CD14-positive monocyte (primary cell): ENCODE measurements around the gene SDC4. TPM values are rescaled to one million over a fixed set of nuclear protein-coding genes. Genes with fewer than 3 reads are reported as not detected.

ENCODE experiments used
- DNase-seq, 3 donors: peaks; one replicate each; pipeline ENCODE4 v3.0.0-alpha.2; 2011 to 2022
- H2AFZ ChIP-seq: 2 replicates; pipeline ENCODE4 v1.6.0; 2012; ENCODE audit warnings: mild to moderate bottlenecking, low read depth, low read length, inconsistent platforms; ENCODE audit not compliant: insufficient read depth, poor library complexity, severe bottlenecking
- H3K27ac ChIP-seq, 2 donors: 1 replicate in 1 of 2; 2 replicates in 1 of 2; pipeline ENCODE4 v1.5.1; 2012 to 2013; ENCODE audit warnings: low read length in 2 of 2, control low read depth in 1 of 2, inconsistent platforms in 1 of 2, low read depth in 1 of 2, mild to moderate bottlenecking in 1 of 2
- H3K27me3 ChIP-seq, 2 donors: one replicate each; pipeline versions ENCODE4 v1.6.0 to v1.6.1; 2011 to 2013; ENCODE audit warnings: low read length in 2 of 2; ENCODE audit not compliant: control insufficient read depth in 2 of 2, insufficient read depth in 2 of 2
- H3K36me3 ChIP-seq, 2 donors: replicated peaks in 1 of 2; 1 replicate in 1 of 2; 2 replicates in 1 of 2; pipeline versions ENCODE4 v1.5.1 to v1.6.1; 2012 to 2013; ENCODE audit warnings: low read length in 2 of 2, control low read depth in 1 of 2, inconsistent platforms in 1 of 2, mild to moderate bottlenecking in 1 of 2; ENCODE audit not compliant: insufficient read depth in 2 of 2, control insufficient read depth in 1 of 2
- H3K4me1 ChIP-seq, 2 donors: 1 replicate in 1 of 2; 2 replicates in 1 of 2; pipeline versions ENCODE4 v1.5.1 to v1.6.1; 2012 to 2013; ENCODE audit warnings: low read length in 2 of 2, control low read depth in 1 of 2, inconsistent platforms in 1 of 2, mild to moderate bottlenecking in 1 of 2, moderate library complexity in 1 of 2; ENCODE audit not compliant: insufficient read depth in 2 of 2, control insufficient read depth in 1 of 2
- H3K4me2 ChIP-seq: replicated peaks from 2 replicates; pipeline ENCODE3; 2012; ENCODE audit warnings: low read length, moderate library complexity, mild to moderate bottlenecking; ENCODE audit not compliant: poor library complexity, severe bottlenecking; ENCODE audit errors: extremely low read depth
- H3K4me3 ChIP-seq, 3 experiments: fragments of 200-600 bp in 1 of 3; sonication (generic) in 1 of 3; replicated peaks in 1 of 3; 1 replicate in 2 of 3; 2 replicates in 1 of 3; pipeline ENCODE4 v1.5.1; 2011 to 2013; ENCODE audit warnings: low read length in 3 of 3, mild to moderate bottlenecking in 3 of 3, control low read depth in 2 of 3, low read depth in 2 of 3, inconsistent platforms in 1 of 3, moderate library complexity in 1 of 3
- H3K79me2 ChIP-seq: 2 replicates; pipeline ENCODE4 v1.6.0; 2012; ENCODE audit warnings: mild to moderate bottlenecking, control low read depth, inconsistent platforms, low read length, moderate library complexity; ENCODE audit not compliant: insufficient read depth
- H3K9ac ChIP-seq: 2 replicates; pipeline ENCODE4 v1.6.0; 2017; ENCODE audit warnings: low read length, mild to moderate bottlenecking; ENCODE audit not compliant: insufficient read depth, poor library complexity, severe bottlenecking
- H3K9me3 ChIP-seq, 2 donors: replicated peaks in 1 of 2; 1 replicate in 1 of 2; 2 replicates in 1 of 2; pipeline versions ENCODE4 v1.5.1 to v1.6.1; 2012 to 2013; ENCODE audit warnings: low read length in 2 of 2, control low read depth in 1 of 2; ENCODE audit not compliant: control insufficient read depth in 1 of 2, insufficient read depth in 1 of 2
- H4K20me1 ChIP-seq: 2 replicates; pipeline ENCODE4 v1.6.0; 2012; ENCODE audit warnings: mild to moderate bottlenecking, low read length, control low read depth, moderate library complexity; ENCODE audit not compliant: insufficient read depth
- H3K27ac Mint-ChIP-seq, 7 donors: one replicate each; pipeline ENCODE4 v1.8.0; 2020; ENCODE audit warnings: mild to moderate bottlenecking in 7 of 7, mixed read lengths in 7 of 7, moderate library complexity in 6 of 7, inconsistent platforms in 2 of 7
- H3K27me3 Mint-ChIP-seq, 3 donors: one replicate each; pipeline ENCODE4 v1.8.0; 2021 to 2022; ENCODE audit warnings: low read depth in 3 of 3, mild to moderate bottlenecking in 3 of 3, mixed read lengths in 3 of 3, moderate library complexity in 3 of 3, inconsistent platforms in 1 of 3
- H3K36me3 Mint-ChIP-seq, 2 donors: one replicate each; pipeline ENCODE4 v1.8.0; 2020; ENCODE audit warnings: mixed read lengths in 2 of 2, inconsistent platforms in 1 of 2, mild to moderate bottlenecking in 1 of 2
- H3K4me1 Mint-ChIP-seq: one replicate; pipeline ENCODE4 v1.8.0; 2020; ENCODE audit warnings: mild to moderate bottlenecking, mixed read lengths
- H3K4me3 Mint-ChIP-seq, 2 donors: one replicate each; pipeline ENCODE4 v1.8.0; 2020; ENCODE audit warnings: mild to moderate bottlenecking in 2 of 2, mixed read lengths in 2 of 2, moderate library complexity in 1 of 2
- H3K9me3 Mint-ChIP-seq, 7 donors: one replicate each; pipeline ENCODE4 v1.8.0; 2020 to 2022; ENCODE audit warnings: mixed read lengths in 7 of 7, mild to moderate bottlenecking in 6 of 7, moderate library complexity in 6 of 7, inconsistent platforms in 2 of 7
- CTCF ChIP-seq: fragments of 200-600 bp; IDR thresholded peaks from one replicate; pipeline ENCODE4 v1.8.0; 2022; ENCODE audit warnings: antibody characterized with exemption, mild to moderate bottlenecking
- WGBS: methylation state at CpG from one replicate; pipeline ENCODE4 v1.1.5; 2013; ENCODE audit warnings: missing lambda C conversion rate; ENCODE audit not compliant: insufficient coverage; 5-methylcytosine and 5-hydroxymethylcytosine counted together
- intact Hi-C, 2 donors: fragments of 100-400 bp; cut with micrococcal nuclease; formaldehyde crosslinking; loops; one replicate each; pipeline versions ENCODE4 v1.15.0 to v1.15.1; 2023
- polyA plus RNA-seq, 3 donors: library from polyadenylated mRNA; depleted of rRNA in 1 of 3; unstranded in 2 of 3; stranded (reverse) in 1 of 3; fragments of 300-500 nt in 2 of 3; fragments of >200 nt in 1 of 3; fragmentation: Illumina TruSeq in 2 of 3; gene quantifications; 1 replicate in 2 of 3; 2 replicates in 1 of 3; pipeline ENCODE4 v1.2.3, GENCODE V29; 2012 to 2021

Gene SDC4
- polyA plus RNA-seq, 3 donors: 1.6 to 5.1 (median 1.9) TPM

- Histone ChIP-seq H3K9ac (no peak overlapping the region), H2AFZ (no peak overlapping the region), H3K9me3 (no peaks in the 10 kb centered on the region), H3K27me3 (peaks cover 0 to 9% of the 10 kb centered on the region in 2 donors), H3K4me3 (peak overlapping the region in 1 of 3 experiments; percentile 36), H3K79me2 (peaks cover 8% of the 10 kb centered on the region), H3K27ac (peak overlapping the region in 1 of 2 donors; percentile 69), H3K4me2 (peak overlapping the region; percentile 57), H3K4me1 (peaks cover 29 to 51% of the 10 kb centered on the region in 2 donors), H4K20me1 (no peaks in the 10 kb centered on the region), H3K36me3 (no peaks in the 10 kb centered on the region)
- no peak for TF ChIP-seq CTCF
- WGBS: 83% methylated on average over 2 of the region's 6 CpGs
- Mint-ChIP-seq H3K27me3 (peaks cover 7 to 21% (median 12%) of the 10 kb centered on the region in 3 donors), H3K4me1 (peaks cover 49% of the 10 kb centered on the region), H3K27ac (peak overlapping the region; percentile 57 to 90 (median 79)), H3K4me3 (no peak overlapping the region), H3K9me3 (peaks cover 0 to 3% (median 0%) of the 10 kb centered on the region in 7 donors), H3K36me3 (peaks cover 4 to 16% of the 10 kb centered on the region in 2 donors)
- no peak for DNase-seq
- intact Hi-C loops: no loop called here
Observed at GRCh38 chr20:45343532-45344167, 4.6 kb downstream of the SDC4 start.

GRCh38 chr20:45342855-45343531, 5.2 kb downstream of the SDC4 start:
- no peak overlapping the region for H3K4me3 ChIP-seq
- Mint-ChIP-seq H3K9me3 (peaks cover 0 to 3% (median 0%) of the 10 kb centered on the region in 7 donors), H3K27me3 (peaks cover 7 to 16% (median 12%) of the 10 kb centered on the region in 3 donors), H3K4me1 (peaks cover 47% of the 10 kb centered on the region), H3K4me3 (no peak overlapping the region), H3K27ac (peak overlapping the region in 4 of 7 donors; percentile 57 to 79 (median 60)), H3K36me3 (peaks cover 4 to 16% of the 10 kb centered on the region in 2 donors)
- H3K4me2 ChIP-seq: no peak overlapping the region
- no peak for DNase-seq
- intact Hi-C loops: no loop called here
- peaks cover 8% of the 10 kb centered on the region for H3K79me2 ChIP-seq
- no peak for TF ChIP-seq CTCF
- peaks cover 25 to 50% of the 10 kb centered on the region in 2 donors for H3K4me1 ChIP-seq
- no peaks in the 10 kb centered on the region for H4K20me1 ChIP-seq
- H3K27me3 ChIP-seq: peaks cover 0 to 9% of the 10 kb centered on the region in 2 donors
- peak overlapping the region in 1 of 2 donors; percentile 69 for H3K27ac ChIP-seq
- no peaks in the 10 kb centered on the region for H3K9me3 ChIP-seq
- H3K36me3 ChIP-seq: no peaks in the 10 kb centered on the region
- no peak overlapping the region for H2AFZ ChIP-seq
- WGBS: 98% methylated on average over 5 of the region's 6 CpGs
- no peak overlapping the region for H3K9ac ChIP-seq
